GM12892 (cell line): Measurements from ENCODE around the gene EPB41L3.

Experiments
- POLR2A ChIP-seq: IDR thresholded peaks from 2 replicates; pipeline ENCODE4 v1.6.1; 2011; ENCODE audit warnings: low read depth, low read length, control low read depth
- POLR2AphosphoS5 ChIP-seq: IDR thresholded peaks from 2 replicates; pipeline ENCODE4 v1.6.1; 2011; ENCODE audit warnings: low read depth, low read length, control low read depth
- TAF1 ChIP-seq: IDR thresholded peaks from 2 replicates; pipeline ENCODE4 v1.6.1; 2011; ENCODE audit warnings: low read depth, mild to moderate bottlenecking, control low read depth, low read length, borderline replicate concordance

DNA sequence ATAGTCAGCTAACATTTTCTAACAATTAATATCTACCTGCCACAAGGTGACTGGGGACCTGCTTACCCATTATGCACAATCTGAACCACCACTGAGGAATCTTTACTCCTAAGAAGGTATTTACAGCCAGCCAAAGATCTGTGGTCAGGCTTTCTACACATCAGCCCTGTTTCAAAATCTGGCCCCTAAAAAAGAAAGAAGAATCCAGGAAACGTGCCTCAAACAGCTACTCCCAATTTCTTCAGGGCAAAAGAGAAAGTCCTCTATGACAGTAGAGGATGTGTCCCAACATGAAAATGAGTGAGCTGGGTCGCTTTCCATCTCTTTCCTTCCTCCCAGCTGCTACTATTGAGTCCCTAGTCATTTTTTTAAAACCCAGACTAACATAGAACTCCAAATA is 79.5 kb downstream of the EPB41L3 start:
- no peak for TF ChIP-seq POLR2AphosphoS5
- TF ChIP-seq POLR2A: no peak
- TF ChIP-seq TAF1: no peak
